Measurements from ENCODE around the gene E2F1.

DNA sequence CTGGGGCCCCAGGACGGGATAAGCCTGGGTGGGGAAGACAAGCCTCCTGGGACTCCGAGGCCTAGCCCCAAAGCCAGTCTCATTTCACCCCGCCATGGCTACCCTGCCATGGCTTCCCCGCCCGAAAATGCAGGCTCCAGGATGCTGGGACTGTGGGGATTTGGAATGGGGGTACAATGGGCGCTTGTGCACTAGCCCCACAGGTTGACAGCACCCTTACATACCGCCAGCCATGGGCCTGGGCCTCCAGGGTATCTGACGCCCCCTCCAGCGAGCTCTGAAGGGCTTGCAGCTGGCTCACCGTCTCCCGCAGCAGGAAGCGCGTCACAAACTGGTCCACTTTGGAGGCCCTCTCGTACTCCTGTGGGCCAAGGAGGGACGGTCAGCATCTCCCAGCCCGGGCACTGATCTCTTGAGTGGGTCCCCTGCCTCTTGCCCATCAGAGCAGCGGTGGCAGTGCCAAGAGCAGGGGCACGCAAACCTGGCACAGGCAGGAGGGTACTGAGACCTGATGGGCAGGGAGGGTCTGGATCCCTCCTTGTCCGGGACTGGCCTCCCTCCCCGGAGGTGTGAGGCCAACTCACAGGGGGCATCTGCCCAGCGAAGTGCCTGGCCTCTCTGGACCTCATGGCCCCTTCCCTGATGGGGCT, 26.0 kb downstream of the E2F1 start:
- TF ChIP-seq, protein P1, sequence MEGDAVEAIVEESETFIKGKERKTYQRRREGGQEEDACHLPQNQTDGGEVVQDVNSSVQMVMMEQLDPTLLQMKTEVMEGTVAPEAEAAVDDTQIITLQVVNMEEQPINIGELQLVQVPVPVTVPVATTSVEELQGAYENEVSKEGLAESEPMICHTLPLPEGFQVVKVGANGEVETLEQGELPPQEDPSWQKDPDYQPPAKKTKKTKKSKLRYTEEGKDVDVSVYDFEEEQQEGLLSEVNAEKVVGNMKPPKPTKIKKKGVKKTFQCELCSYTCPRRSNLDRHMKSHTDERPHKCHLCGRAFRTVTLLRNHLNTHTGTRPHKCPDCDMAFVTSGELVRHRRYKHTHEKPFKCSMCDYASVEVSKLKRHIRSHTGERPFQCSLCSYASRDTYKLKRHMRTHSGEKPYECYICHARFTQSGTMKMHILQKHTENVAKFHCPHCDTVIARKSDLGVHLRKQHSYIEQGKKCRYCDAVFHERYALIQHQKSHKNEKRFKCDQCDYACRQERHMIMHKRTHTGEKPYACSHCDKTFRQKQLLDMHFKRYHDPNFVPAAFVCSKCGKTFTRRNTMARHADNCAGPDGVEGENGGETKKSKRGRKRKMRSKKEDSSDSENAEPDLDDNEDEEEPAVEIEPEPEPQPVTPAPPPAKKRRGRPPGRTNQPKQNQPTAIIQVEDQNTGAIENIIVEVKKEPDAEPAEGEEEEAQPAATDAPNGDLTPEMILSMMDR (IDR thresholded peaks at IDR 0.05), result no peak
- TF ChIP-seq POLR2A (IDR thresholded peaks at IDR 0.05) (no peak), POLR2AphosphoS5 (IDR thresholded peaks at IDR 0.05) (no peak), EP300 (IDR thresholded peaks at IDR 0.05) (no peak)
